ENCODE measurements around the gene HIC1. TPM values are rescaled to one million over a fixed set of nuclear protein-coding genes. Genes with fewer than 3 reads are reported as not detected.

HIC1 gene
- total RNA-seq, 2 experiments from 2014 or later: 0.19 to 0.32 TPM

GRCh38 chr17:2071455-2072281, 16.8 kb downstream of the HIC1 start:
- Histone ChIP-seq H3K4me2 (ENCODE audit: low read length) (no peak overlapping the region), H3K79me2 (ENCODE audit: insufficient read depth, low read depth, low read length) (no peaks in the 10 kb centered on the region), H3K9me2 (ENCODE audit: insufficient read depth, low read length) (no peaks in the 10 kb centered on the region), H3K36me3 (ENCODE audit: insufficient read depth, low read length) (no peaks in the 10 kb centered on the region), H3K4me3 (ENCODE audit: low read depth, low read length, poor library complexity, severe bottlenecking) (no peak overlapping the region), H2AFZ (ENCODE audit: low read length) (no peak overlapping the region), H4K20me1 (ENCODE audit: insufficient read depth, low read length) (no peaks in the 10 kb centered on the region), H3K4me1 (ENCODE audit: insufficient read depth, low read length, poor library complexity, severe bottlenecking) (peaks cover 11% of the 10 kb centered on the region), H3K27ac (ENCODE audit: low read depth, low read length, poor library complexity, severe bottlenecking) (no peak overlapping the region), H3K9me3 (ENCODE audit: low read length) (no peaks in the 10 kb centered on the region)
- no peak for DNase-seq (ENCODE audit: low spot score)
- intact Hi-C loops (cut with micrococcal nuclease; ENCODE audit: unreplicated experiment): no loop called here
- TF ChIP-seq CTCF (conservative IDR thresholded peaks at IDR 0.05; ENCODE audit: low read length): no peak
- no peak for TF ChIP-seq EZH2phosphoT487 (IDR thresholded peaks at IDR 0.05; ENCODE audit: borderline replicate concordance, low read depth, low read length)
- no TSS peak for BruUV-seq (replicated peaks)
- POLR2A ChIA-PET: interaction anchor here (0.8 kb wide), 1 partner anchor 14 kb away, joined by 3 read pairs; no protein-coding TSS in a partner anchor
- CTCF ChIA-PET (ENCODE audit: unreplicated experiment): no interaction called here

- H3K4me2 ChIP-seq (ENCODE audit: low read length): no peak overlapping the region
- H3K4me3 ChIP-seq (ENCODE audit: low read depth, low read length, poor library complexity, severe bottlenecking): no peak overlapping the region
- H3K36me3 ChIP-seq (ENCODE audit: insufficient read depth, low read length): no peaks in the 10 kb centered on the region; the same call in 1 of the 2 replicates
- H4K20me1 ChIP-seq (ENCODE audit: insufficient read depth, low read length): no peaks in the 10 kb centered on the region
- no peak overlapping the region for H3K27ac ChIP-seq (ENCODE audit: low read depth, low read length, poor library complexity, severe bottlenecking)
- CTCF ChIA-PET (ENCODE audit: unreplicated experiment): no interaction called here
- no peaks in the 10 kb centered on the region for H3K9me3 ChIP-seq (ENCODE audit: low read length)
- H3K9me2 ChIP-seq (ENCODE audit: insufficient read depth, low read length): no peaks in the 10 kb centered on the region
- H3K4me1 ChIP-seq (ENCODE audit: insufficient read depth, low read length, poor library complexity, severe bottlenecking): no peaks in the 10 kb centered on the region
- H3K79me2 ChIP-seq (ENCODE audit: insufficient read depth, low read depth, low read length): no peaks in the 10 kb centered on the region
- DNase-seq (ENCODE audit: low spot score): no peak
- POLR2A ChIA-PET: interaction anchor here (0.6 kb wide), 1 partner anchor 213 kb away, joined by 3 read pairs; no protein-coding TSS in a partner anchor
- no peak overlapping the region for H2AFZ ChIP-seq (ENCODE audit: low read length)
- intact Hi-C loops (cut with micrococcal nuclease; ENCODE audit: unreplicated experiment): no loop called here
- TF ChIP-seq EZH2phosphoT487 (IDR thresholded peaks at IDR 0.05; ENCODE audit: borderline replicate concordance, low read depth, low read length) (no peak), CTCF (conservative IDR thresholded peaks at IDR 0.05; ENCODE audit: low read length) (no peak)
- BruUV-seq (replicated peaks): no TSS peak
Observed at GRCh38 chr17:2074919-2075318, 20.0 kb downstream of the HIC1 start.

Data from OCI-LY7 (cell line).